Panc1 (cell line): ENCODE data around the gene CCM2L. TPM values are rescaled to one million over a fixed set of nuclear protein-coding genes. Genes with fewer than 3 reads are reported as not detected.

Source experiments
- ATAC-seq: fragments of 200-7000 bp; cut with Tn5 transposase; 2 replicates; pipeline ENCODE4 v1.9.1; 2020; ENCODE audit warnings: mild to moderate bottlenecking, moderate library complexity
- BruUV-seq: library from RNA; stranded (reverse); fragments of 400-500 nt; replicated peaks from 2 replicates; lab custom pipeline; 2021; lab: Mats Ljungman, UMichigan
- CTCF ChIA-PET: fragments of 300-600 bp; sonication (Branson Sonifier 250); formaldehyde crosslinking; loops from one replicate; lab custom pipeline; 2022; ENCODE audit warnings: antibody characterized with exemption; lab: Charles Lee
- POLR2A ChIA-PET: fragments of 300-600 bp; sonication (Branson Sonifier 250); formaldehyde crosslinking; loops from one replicate; lab custom pipeline; 2022; ENCODE audit warnings: antibody characterized with exemption; lab: Charles Lee
- DNase-seq: peaks from one replicate; pipeline ENCODE4 v3.0.0-alpha.2; 2010; ENCODE audit warnings: low read depth, low spot score
- H3K27ac ChIP-seq: 2 replicates; pipeline ENCODE4 v1.5.1; 2011; ENCODE audit warnings: mild to moderate bottlenecking, low read length, inconsistent platforms
- H3K27me3 ChIP-seq: fragments of 200-500 bp; sonication (Bioruptor generic); 2 replicates; pipeline ENCODE4 v1.6.0; 2014; ENCODE audit warnings: low read length, inconsistent platforms; ENCODE audit not compliant: control insufficient read depth, insufficient read depth
- H3K36me3 ChIP-seq: fragments of 200-500 bp; sonication (Bioruptor generic); 2 replicates; pipeline ENCODE4 v1.5.1; 2014; ENCODE audit warnings: inconsistent platforms, mild to moderate bottlenecking, low read length, moderate library complexity; ENCODE audit not compliant: control insufficient read depth, insufficient read depth
- H3K4me1 ChIP-seq: 2 replicates; pipeline ENCODE4 v1.5.1; 2011; ENCODE audit warnings: inconsistent platforms, mild to moderate bottlenecking, low read length, moderate library complexity; ENCODE audit not compliant: control insufficient read depth, insufficient read depth
- H3K4me3 ChIP-seq, 2 experiments: 2 replicates each; pipeline ENCODE4 v1.5.1; 2011 to 2012; ENCODE audit warnings: low read depth in 2 of 2, low read length in 2 of 2, mild to moderate bottlenecking in 2 of 2, inconsistent platforms in 1 of 2, moderate library complexity in 1 of 2
- H3K9me3 ChIP-seq: fragments of 200-500 bp; sonication (Bioruptor generic); 2 replicates; pipeline ENCODE4 v1.5.1; 2014; ENCODE audit warnings: low read depth, mild to moderate bottlenecking, inconsistent platforms, low read length, moderate library complexity; ENCODE audit not compliant: control insufficient read depth, insufficient read depth
- POLR2AphosphoS5 ChIP-seq: IDR thresholded peaks from 2 replicates; pipeline ENCODE4 v1.6.1; 2012; ENCODE audit warnings: mild to moderate bottlenecking, low read depth, low read length, moderate library complexity
- SIN3A ChIP-seq: IDR thresholded peaks from 2 replicates; pipeline ENCODE4 v1.6.1; 2012; ENCODE audit warnings: low read depth, mild to moderate bottlenecking, low read length, moderate library complexity, borderline replicate concordance; ENCODE audit not compliant: insufficient read depth
- TCF7L2 ChIP-seq: IDR thresholded peaks from 2 replicates; pipeline ENCODE4 v1.6.1; 2011; ENCODE audit warnings: mild to moderate bottlenecking, low read depth, low read length, inconsistent platforms
- in situ Hi-C: cut with HindIII; loops from 2 replicates; pipeline ENCODE4 v1.10.0; 2016; ENCODE audit warnings: low sequenced_read_pairs, low pct_unique_long_range_greater_than_20kb
- intact Hi-C: fragments of 100-400 bp; cut with micrococcal nuclease; formaldehyde crosslinking; loops from one replicate; pipeline ENCODE4 v1.10.0; 2022; ENCODE audit not compliant: unreplicated experiment
- total RNA-seq: library from RNA; stranded (reverse); gene quantifications from one replicate; pipeline ENCODE4 v1.2.1, GENCODE V29; 2021; ENCODE audit not compliant: unreplicated experiment
- TF ChIP-seq, protein P1 (sequence below): fragments of 450-650 bp; IDR thresholded peaks from 2 replicates; pipeline ENCODE4 v1.5.1; 2017; ENCODE audit warnings: mild to moderate bottlenecking
- TF ChIP-seq, protein P2 (sequence below), 2 experiments: IDR thresholded peaks; 2 replicates each; pipeline ENCODE4 v1.6.1; 2011 to 2012; ENCODE audit warnings: low read depth in 2 of 2, control low read depth in 1 of 2, low read length in 1 of 2, mild to moderate bottlenecking in 1 of 2, moderate library complexity in 1 of 2; ENCODE audit not compliant: insufficient read depth in 1 of 2

Gene CCM2L
- total RNA-seq, 1 experiment from 2014 or later, result 45.4 TPM

DNA sequence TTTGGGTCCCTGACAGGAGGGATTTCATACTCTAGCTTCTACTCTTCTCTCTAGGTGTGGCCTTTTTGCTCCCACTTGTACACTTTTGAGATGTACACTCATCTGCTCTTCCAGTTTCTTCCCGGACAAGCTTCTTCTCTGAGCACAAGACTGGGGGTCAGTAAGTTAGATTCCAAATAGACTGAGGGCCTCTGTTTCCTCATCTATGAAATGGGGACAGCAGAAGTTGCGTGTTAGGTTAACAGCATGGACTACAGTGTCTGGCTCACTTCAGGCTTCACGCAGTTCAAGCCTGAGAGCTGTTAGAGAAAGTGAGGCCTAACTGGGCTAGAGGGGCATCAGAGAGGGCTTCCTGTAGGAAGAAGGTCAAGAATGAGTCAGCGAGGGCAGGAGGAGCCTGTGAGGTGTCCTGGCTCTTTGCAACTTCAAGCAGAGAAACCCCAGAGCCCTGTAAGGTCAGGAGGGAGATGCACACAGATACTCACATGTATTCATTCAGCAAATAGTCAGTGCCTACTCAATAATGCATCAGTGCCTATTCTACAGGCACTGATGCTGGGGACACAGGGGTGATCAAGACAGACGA, 21.7 kb upstream of the CCM2L start:
- CTCF ChIA-PET, result interaction anchor here (0.6 kb wide), 1 partner anchor 29 kb away, joined by 3 read pairs; no protein-coding TSS in a partner anchor
- in situ Hi-C loops, result no loop called here
- no peaks in the 10 kb centered on the region for H3K36me3 ChIP-seq

DNA sequence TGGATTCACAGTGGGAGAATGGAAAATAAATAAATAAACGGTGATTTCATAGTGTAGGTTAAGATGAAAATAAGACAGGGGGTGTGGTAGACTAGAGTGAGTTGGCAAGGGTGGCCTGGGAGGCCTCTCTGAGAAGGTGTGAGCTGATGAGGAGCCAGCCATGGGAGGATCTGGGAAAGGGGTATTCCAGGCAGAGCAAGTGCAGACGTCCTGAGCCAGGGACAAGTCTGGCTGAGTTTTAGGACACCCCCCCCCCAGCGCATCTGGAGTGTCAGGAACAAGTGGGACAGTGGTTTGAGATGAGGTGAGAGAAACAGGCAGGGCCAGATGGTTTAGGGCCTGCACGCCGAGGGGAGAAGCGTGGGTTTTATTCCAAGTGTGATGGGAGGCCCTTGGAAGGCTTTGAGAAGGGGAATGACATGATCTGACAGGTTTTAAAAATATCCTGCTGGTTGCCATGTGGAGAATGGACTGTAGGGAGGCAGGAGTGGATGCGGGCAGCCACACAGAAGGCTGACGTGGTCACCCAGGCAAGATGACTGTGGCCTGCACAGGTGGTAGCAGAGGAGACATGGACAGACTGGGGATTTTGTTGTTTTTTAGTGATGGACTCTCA, 21.1 kb upstream of the CCM2L start:
- no peaks in the 10 kb centered on the region for H3K9me3 ChIP-seq
- no peaks in the 10 kb centered on the region for H3K27me3 ChIP-seq
- intact Hi-C loops (no loop called here), in situ Hi-C loops (no loop called here)
- ATAC-seq, result no peak
- peaks cover 40% of the 10 kb centered on the region for H3K4me1 ChIP-seq
- POLR2A ChIA-PET, result no interaction called here
- CTCF ChIA-PET, result interaction anchor here (0.5 kb wide), 1 partner anchor 356 kb away, joined by 6 read pairs; no protein-coding TSS in a partner anchor
- DNase-seq, result no peak
- no peak overlapping the region for H3K4me3 ChIP-seq
- TF ChIP-seq SIN3A (no peak), TCF7L2 (no peak), POLR2AphosphoS5 (no peak)
- TF ChIP-seq, protein P1, sequence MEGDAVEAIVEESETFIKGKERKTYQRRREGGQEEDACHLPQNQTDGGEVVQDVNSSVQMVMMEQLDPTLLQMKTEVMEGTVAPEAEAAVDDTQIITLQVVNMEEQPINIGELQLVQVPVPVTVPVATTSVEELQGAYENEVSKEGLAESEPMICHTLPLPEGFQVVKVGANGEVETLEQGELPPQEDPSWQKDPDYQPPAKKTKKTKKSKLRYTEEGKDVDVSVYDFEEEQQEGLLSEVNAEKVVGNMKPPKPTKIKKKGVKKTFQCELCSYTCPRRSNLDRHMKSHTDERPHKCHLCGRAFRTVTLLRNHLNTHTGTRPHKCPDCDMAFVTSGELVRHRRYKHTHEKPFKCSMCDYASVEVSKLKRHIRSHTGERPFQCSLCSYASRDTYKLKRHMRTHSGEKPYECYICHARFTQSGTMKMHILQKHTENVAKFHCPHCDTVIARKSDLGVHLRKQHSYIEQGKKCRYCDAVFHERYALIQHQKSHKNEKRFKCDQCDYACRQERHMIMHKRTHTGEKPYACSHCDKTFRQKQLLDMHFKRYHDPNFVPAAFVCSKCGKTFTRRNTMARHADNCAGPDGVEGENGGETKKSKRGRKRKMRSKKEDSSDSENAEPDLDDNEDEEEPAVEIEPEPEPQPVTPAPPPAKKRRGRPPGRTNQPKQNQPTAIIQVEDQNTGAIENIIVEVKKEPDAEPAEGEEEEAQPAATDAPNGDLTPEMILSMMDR, result no peak
- TF ChIP-seq, protein P2, sequence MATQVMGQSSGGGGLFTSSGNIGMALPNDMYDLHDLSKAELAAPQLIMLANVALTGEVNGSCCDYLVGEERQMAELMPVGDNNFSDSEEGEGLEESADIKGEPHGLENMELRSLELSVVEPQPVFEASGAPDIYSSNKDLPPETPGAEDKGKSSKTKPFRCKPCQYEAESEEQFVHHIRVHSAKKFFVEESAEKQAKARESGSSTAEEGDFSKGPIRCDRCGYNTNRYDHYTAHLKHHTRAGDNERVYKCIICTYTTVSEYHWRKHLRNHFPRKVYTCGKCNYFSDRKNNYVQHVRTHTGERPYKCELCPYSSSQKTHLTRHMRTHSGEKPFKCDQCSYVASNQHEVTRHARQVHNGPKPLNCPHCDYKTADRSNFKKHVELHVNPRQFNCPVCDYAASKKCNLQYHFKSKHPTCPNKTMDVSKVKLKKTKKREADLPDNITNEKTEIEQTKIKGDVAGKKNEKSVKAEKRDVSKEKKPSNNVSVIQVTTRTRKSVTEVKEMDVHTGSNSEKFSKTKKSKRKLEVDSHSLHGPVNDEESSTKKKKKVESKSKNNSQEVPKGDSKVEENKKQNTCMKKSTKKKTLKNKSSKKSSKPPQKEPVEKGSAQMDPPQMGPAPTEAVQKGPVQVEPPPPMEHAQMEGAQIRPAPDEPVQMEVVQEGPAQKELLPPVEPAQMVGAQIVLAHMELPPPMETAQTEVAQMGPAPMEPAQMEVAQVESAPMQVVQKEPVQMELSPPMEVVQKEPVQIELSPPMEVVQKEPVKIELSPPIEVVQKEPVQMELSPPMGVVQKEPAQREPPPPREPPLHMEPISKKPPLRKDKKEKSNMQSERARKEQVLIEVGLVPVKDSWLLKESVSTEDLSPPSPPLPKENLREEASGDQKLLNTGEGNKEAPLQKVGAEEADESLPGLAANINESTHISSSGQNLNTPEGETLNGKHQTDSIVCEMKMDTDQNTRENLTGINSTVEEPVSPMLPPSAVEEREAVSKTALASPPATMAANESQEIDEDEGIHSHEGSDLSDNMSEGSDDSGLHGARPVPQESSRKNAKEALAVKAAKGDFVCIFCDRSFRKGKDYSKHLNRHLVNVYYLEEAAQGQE (IDR thresholded peaks at IDR 0.05; ENCODE audit: insufficient read depth in 1 of 2, low read depth in 2 of 2, low read length in 1 of 2), result no peak
- no TSS peak for BruUV-seq
- no peaks in the 10 kb centered on the region for H3K36me3 ChIP-seq
- peak overlapping the region; percentile 20; the same call in 1 of the 2 replicates for H3K27ac ChIP-seq

More for the DNA sequence above, 21.7 kb upstream of the CCM2L start:
- no peaks in the 10 kb centered on the region for H3K27me3 ChIP-seq
- TF ChIP-seq TCF7L2, result no peak
- no peak for TF ChIP-seq POLR2AphosphoS5
- no peak for TF ChIP-seq SIN3A
- TF ChIP-seq, protein P2 (IDR thresholded peaks at IDR 0.05; ENCODE audit: insufficient read depth in 1 of 2, low read depth in 2 of 2, low read length in 1 of 2), result no peak
- TF ChIP-seq, protein P1, result no peak
- peaks cover 40% of the 10 kb centered on the region for H3K4me1 ChIP-seq
- intact Hi-C loops, result no loop called here
- peak; percentile 7; the same call in 1 of the 2 replicates for ATAC-seq
- no peak for DNase-seq
- no peaks in the 10 kb centered on the region for H3K9me3 ChIP-seq
- H3K27ac ChIP-seq, result peak overlapping the region; percentile 74; the same call in 1 of the 2 replicates
- no peak overlapping the region for H3K4me3 ChIP-seq
- POLR2A ChIA-PET, result interaction anchor here (0.6 kb wide), 1 partner anchor 145 kb away, joined by 3 read pairs; no protein-coding TSS in a partner anchor
- no TSS peak for BruUV-seq
